ENCODE results near the gene GALNT17.

Gene GALNT17

DNA sequence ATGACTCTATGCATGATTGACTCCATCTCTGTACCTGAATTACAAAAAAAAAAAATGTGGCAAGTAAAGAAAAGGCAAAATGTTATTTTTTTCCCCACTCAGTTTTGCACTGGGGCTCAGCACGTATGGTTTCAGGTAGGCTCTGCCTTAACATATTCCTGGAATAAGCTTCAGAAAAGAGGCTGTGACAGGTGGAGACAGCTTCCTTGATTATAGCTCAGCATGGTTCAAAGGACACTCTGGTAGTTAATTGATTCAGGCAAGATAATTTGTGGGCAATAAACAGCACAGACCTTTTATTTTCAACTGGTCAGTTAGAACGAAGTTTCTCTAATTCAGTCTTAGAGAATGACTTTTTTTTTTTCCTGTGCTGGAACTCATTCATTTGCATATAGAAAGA lies 347.3 kb downstream of the GALNT17 start:
- Histone ChIP-seq H3K9me3 (ENCODE audit: insufficient read depth, low read length) (no peaks in the 10 kb centered on the region), H3K4me3 (ENCODE audit: low read length) (no peak overlapping the region), H3K36me3 (replicated peaks; ENCODE audit: low read depth, low read length) (no peaks in the 10 kb centered on the region), H2AFZ (ENCODE audit: low read depth, low read length) (no peak overlapping the region), H3K27me3 (ENCODE audit: low read depth, low read length) (no peaks in the 10 kb centered on the region), H3K9ac (ENCODE audit: low read length) (no peak overlapping the region), H3K4me2 (ENCODE audit: low read length) (no peak overlapping the region), H4K20me1 (ENCODE audit: insufficient read depth, low read length) (no peaks in the 10 kb centered on the region), H3K79me2 (ENCODE audit: low read length) (no peaks in the 10 kb centered on the region), H3K4me1 (ENCODE audit: low read length) (no peaks in the 10 kb centered on the region), H3K27ac (ENCODE audit: low read length) (no peak overlapping the region)
- TF ChIP-seq CTCF (IDR thresholded peaks at IDR 0.05; ENCODE audit: low read depth, low read length) (no peak), EZH2phosphoT487 (IDR thresholded peaks at IDR 0.05; ENCODE audit: low read depth) (no peak)

GRCh38 chr7:71480791-71481190 lies 348.8 kb downstream of the GALNT17 start:
- Histone ChIP-seq H3K4me2 (ENCODE audit: low read length) (no peak overlapping the region), H3K79me2 (ENCODE audit: low read length) (no peaks in the 10 kb centered on the region), H3K36me3 (replicated peaks; ENCODE audit: low read depth, low read length) (no peaks in the 10 kb centered on the region), H4K20me1 (ENCODE audit: insufficient read depth, low read length) (no peaks in the 10 kb centered on the region), H3K27ac (ENCODE audit: low read length) (no peak overlapping the region), H3K27me3 (ENCODE audit: low read depth, low read length) (no peaks in the 10 kb centered on the region), H3K9ac (ENCODE audit: low read length) (no peak overlapping the region), H3K4me1 (ENCODE audit: low read length) (no peaks in the 10 kb centered on the region), H2AFZ (ENCODE audit: low read depth, low read length) (no peak overlapping the region), H3K4me3 (ENCODE audit: low read length) (no peak overlapping the region), H3K9me3 (ENCODE audit: insufficient read depth, low read length) (no peaks in the 10 kb centered on the region)
- no peak for TF ChIP-seq EZH2phosphoT487 (IDR thresholded peaks at IDR 0.05; ENCODE audit: low read depth)
- no peak for TF ChIP-seq CTCF (IDR thresholded peaks at IDR 0.05; ENCODE audit: low read depth, low read length)

DNA sequence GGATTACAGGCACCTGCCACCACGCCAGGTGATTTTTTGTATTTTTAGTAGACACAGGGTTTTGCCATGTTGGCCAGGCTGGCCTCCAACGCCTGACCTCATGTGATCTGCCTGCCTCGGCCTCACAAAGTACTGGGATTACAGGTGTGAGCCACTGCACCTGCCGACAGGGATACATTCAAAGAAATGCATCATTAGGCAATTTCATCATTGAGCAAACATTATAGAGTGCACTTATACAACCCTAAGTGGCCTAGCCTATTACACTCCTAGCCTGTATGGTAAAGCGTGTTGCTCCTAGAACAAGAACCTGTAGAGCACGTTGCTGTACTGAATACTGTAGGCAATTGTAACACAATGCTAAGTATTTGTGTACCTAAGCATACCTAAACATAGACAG lies 350.3 kb downstream of the GALNT17 start:
- Histone ChIP-seq H2AFZ (ENCODE audit: low read depth, low read length) (no peak overlapping the region), H3K9me3 (ENCODE audit: insufficient read depth, low read length) (no peaks in the 10 kb centered on the region), H3K36me3 (replicated peaks; ENCODE audit: low read depth, low read length) (no peaks in the 10 kb centered on the region), H3K27ac (ENCODE audit: low read length) (no peak overlapping the region), H3K4me2 (ENCODE audit: low read length) (no peak overlapping the region), H3K9ac (ENCODE audit: low read length) (no peak overlapping the region), H3K4me3 (ENCODE audit: low read length) (no peak overlapping the region), H3K79me2 (ENCODE audit: low read length) (no peaks in the 10 kb centered on the region), H4K20me1 (ENCODE audit: insufficient read depth, low read length) (no peaks in the 10 kb centered on the region), H3K4me1 (ENCODE audit: low read length) (no peaks in the 10 kb centered on the region), H3K27me3 (ENCODE audit: low read depth, low read length) (no peaks in the 10 kb centered on the region)
- no peak for TF ChIP-seq EZH2phosphoT487 (IDR thresholded peaks at IDR 0.05; ENCODE audit: low read depth)
- TF ChIP-seq CTCF (IDR thresholded peaks at IDR 0.05; ENCODE audit: low read depth, low read length) = no peak

GRCh38 chr7:71484380-71484779 lies 352.4 kb downstream of the GALNT17 start:
- H3K4me1 ChIP-seq (ENCODE audit: low read length) = no peaks in the 10 kb centered on the region

More at GRCh38 chr7:71484380-71484779, 352.4 kb downstream of the GALNT17 start:
- Histone ChIP-seq H4K20me1 (ENCODE audit: insufficient read depth, low read length) (no peaks in the 10 kb centered on the region), H3K36me3 (replicated peaks; ENCODE audit: low read depth, low read length) (no peaks in the 10 kb centered on the region), H3K27ac (ENCODE audit: low read length) (no peak overlapping the region), H3K9ac (ENCODE audit: low read length) (no peak overlapping the region), H3K27me3 (ENCODE audit: low read depth, low read length) (no peaks in the 10 kb centered on the region), H3K9me3 (ENCODE audit: insufficient read depth, low read length) (no peaks in the 10 kb centered on the region), H3K79me2 (ENCODE audit: low read length) (no peaks in the 10 kb centered on the region), H3K4me2 (ENCODE audit: low read length) (no peak overlapping the region), H3K4me3 (ENCODE audit: low read length) (no peak overlapping the region), H2AFZ (ENCODE audit: low read depth, low read length) (no peak overlapping the region)
- TF ChIP-seq CTCF (IDR thresholded peaks at IDR 0.05; ENCODE audit: low read depth, low read length) (no peak), EZH2phosphoT487 (IDR thresholded peaks at IDR 0.05; ENCODE audit: low read depth) (no peak)
